HFFc6 (cell line): ENCODE results near the gene KHDRBS1. TPM values are rescaled to one million over a fixed set of nuclear protein-coding genes. Genes with fewer than 3 reads are reported as not detected.
"Not testable (repeated sequence)": the region's sequence is repeated elsewhere in the genome, so short reads cannot be mapped to it uniquely, and the experiment has no call there.

Source experiments
- DNase-seq: peaks from one replicate; pipeline ENCODE4 v3.0.0-alpha.2; 2018
- H3K27ac Mint-ChIP-seq: 2 replicates; pipeline ENCODE4 v1.8.0; 2020; ENCODE audit warnings: mild to moderate bottlenecking, mixed read lengths
- H3K27me3 Mint-ChIP-seq: 2 replicates; pipeline ENCODE4 v1.8.0; 2021; ENCODE audit warnings: mild to moderate bottlenecking, moderate library complexity, mixed read lengths; ENCODE audit not compliant: insufficient read depth
- H3K36me3 Mint-ChIP-seq: 2 replicates; pipeline ENCODE4 v1.8.0; 2021; ENCODE audit warnings: low read depth, mixed read lengths
- H3K4me1 Mint-ChIP-seq: 2 replicates; pipeline ENCODE4 v1.8.0; 2020; ENCODE audit warnings: low read depth, mixed read lengths
- H3K4me3 Mint-ChIP-seq: 2 replicates; pipeline ENCODE4 v1.8.0; 2020; ENCODE audit warnings: mild to moderate bottlenecking, moderate library complexity, mixed read lengths
- H3K9me3 Mint-ChIP-seq: 2 replicates; pipeline ENCODE4 v1.8.0; 2020; ENCODE audit warnings: mild to moderate bottlenecking, mixed read lengths
- CTCF ChIP-seq: fragments of 200-600 bp; sonication (generic); IDR thresholded peaks from 2 replicates; pipeline ENCODE4 v1.5.0; 2021; ENCODE audit warnings: antibody characterized with exemption, mild to moderate bottlenecking
- microRNA-seq: library from miRNA; unstranded; fragments of <30 nt; microRNA quantifications from one replicate; pipeline ENCODE4, GENCODE V29; 2019
- total RNA-seq, 6 experiments: library from RNA; stranded (reverse); fragmentation: NEBNext Ultra II Directional; extraction: Animal tissue kit (Norgen Biotek cat#: 25700); gene quantifications; 2 replicates in 1 of 6; 3 replicates in 5 of 6; pipeline ENCODE4 v1.2.3, GENCODE V29; 2021

The KHDRBS1 gene
- total RNA-seq, 6 experiments from 2014 or later, result 119 to 160 (median 148) TPM

GRCh38 chr1:32082022-32082421, 68.4 kb downstream of the KHDRBS1 start:
- TF ChIP-seq CTCF, result no peak
- Mint-ChIP-seq H3K4me1 (no peaks in the 10 kb centered on the region), H3K4me3 (no peak overlapping the region), H3K9me3 (no peaks in the 10 kb centered on the region), H3K27me3 (peaks cover 3% of the 10 kb centered on the region; the same call in 1 of the 2 replicates), H3K27ac (no peak overlapping the region), H3K36me3 (peaks cover 29% of the 10 kb centered on the region)
- no peak for DNase-seq

- H3K9me3 Mint-ChIP-seq, DNase-seq, H3K27ac Mint-ChIP-seq, H3K27me3 Mint-ChIP-seq, H3K4me3 Mint-ChIP-seq, H3K4me1 Mint-ChIP-seq: not testable (repeated sequence)
- peaks cover 22% of the 10 kb centered on the region for H3K36me3 Mint-ChIP-seq
These were observed 72.7 kb downstream of the KHDRBS1 start for GRCh38 chr1:32086381-32086780.

- no peak for DNase-seq
- Mint-ChIP-seq H3K27ac (no peak overlapping the region), H3K4me1 (no peaks in the 10 kb centered on the region), H3K36me3 (peaks cover 25% of the 10 kb centered on the region), H3K9me3 (no peaks in the 10 kb centered on the region), H3K27me3 (no peaks in the 10 kb centered on the region; the same call in none of the 2 replicates), H3K4me3 (no peak overlapping the region)
- TF ChIP-seq CTCF, result no peak
These were observed 77.5 kb downstream of the KHDRBS1 start for GRCh38 chr1:32091176-32091575.

GRCh38 chr1:32091591-32091990, 77.9 kb downstream of the KHDRBS1 start:
- H3K9me3 Mint-ChIP-seq, result no peaks in the 10 kb centered on the region
- H3K4me1 Mint-ChIP-seq, result no peaks in the 10 kb centered on the region
- H3K27me3 Mint-ChIP-seq, result no peaks in the 10 kb centered on the region; the same call in 1 of the 2 replicates
- DNase-seq, result no peak
- no peak overlapping the region for H3K4me3 Mint-ChIP-seq
- no peak overlapping the region for H3K27ac Mint-ChIP-seq
- peaks cover 23% of the 10 kb centered on the region for H3K36me3 Mint-ChIP-seq
- TF ChIP-seq CTCF, result no peak

Small RNAs within 50 kb of the gene (microRNA-seq; reads per million reads assigned to microRNA genes)
- gene MIR5585, result not detected

Other genes with a start within 250 kb of the KHDRBS1 start
- gene ADGRB2, start 249.5 kb upstream of the KHDRBS1 start, total RNA-seq, result 1 to 10 TPM; 4.9 to 8.8 (median 6.4) TPM
- 10 to 100 TPM; 33.7 to 40.4 (median 35.8) TPM for gene SPOCD1, start 197.8 kb upstream of the KHDRBS1 start, total RNA-seq
- 100 to 1,000 TPM; 258 to 353 (median 305) TPM for gene PTP4A2, start 75.5 kb upstream of the KHDRBS1 start, total RNA-seq
- gene TMEM39B, start 59.1 kb downstream of the KHDRBS1 start, total RNA-seq, result 10 to 100 TPM; 17.6 to 23.2 (median 20.8) TPM
- 100 to 1,000 TPM; 116 to 132 (median 122) TPM for gene KPNA6, start 94.2 kb downstream of the KHDRBS1 start, total RNA-seq
- gene TXLNA, start 165.8 kb downstream of the KHDRBS1 start, total RNA-seq, result 10 to 100 TPM; 89.4 to 95.2 (median 93.0) TPM
- gene CCDC28B, start 186.7 kb downstream of the KHDRBS1 start, total RNA-seq, result 10 to 100 TPM; 12.5 to 15.7 (median 15.3) TPM
- gene IQCC, start 191.8 kb downstream of the KHDRBS1 start, total RNA-seq, result 1 to 10 TPM in 5 of 6 experiments, under 1 TPM in 1; 0.81 to 2.4 (median 2.2) TPM
- gene DCDC2B, start 195.2 kb downstream of the KHDRBS1 start, total RNA-seq, result not detected
- 10 to 100 TPM; 18.5 to 23.7 (median 20.3) TPM for gene TMEM234, start 208.5 kb downstream of the KHDRBS1 start, total RNA-seq
- 100 to 1,000 TPM; 279 to 313 (median 285) TPM for gene EIF3I, start 208.5 kb downstream of the KHDRBS1 start, total RNA-seq
- gene FAM167B, start 233.4 kb downstream of the KHDRBS1 start, total RNA-seq, result 1 to 10 TPM; 1.1 to 2.1 (median 1.5) TPM
- gene LCK, start 237.4 kb downstream of the KHDRBS1 start, total RNA-seq, result not detected